T-cell (primary cell): ENCODE results near the gene ANO4. TPM values are rescaled to one million over a fixed set of nuclear protein-coding genes. Genes with fewer than 3 reads are reported as not detected.

Source experiments
- ATAC-seq, 4 experiments: fragments of 200-7000 bp in 3 of 4; fragments of 150-1000 bp in 1 of 4; cut with Tn5 transposase; replicated peaks in 1 of 4; 1 replicate in 3 of 4; 2 replicates in 1 of 4; pipeline ENCODE4 v1.10.0; 2021; ENCODE audit warnings: moderate library complexity in 3 of 4, mild to moderate bottlenecking in 2 of 4, moderate number of reproducible peaks in 1 of 4
- CTCF ChIA-PET, 2 donors: fragments of 300-600 bp; sonication (Branson Sonifier 250); formaldehyde crosslinking; loops; one replicate each; lab custom pipeline; 2022; ENCODE audit warnings: antibody characterized with exemption in 2 of 2; lab: Charles Lee
- POLR2A ChIA-PET, 2 donors: fragments of 300-600 bp; sonication (Branson Sonifier 250); formaldehyde crosslinking; loops; one replicate each; lab custom pipeline; 2022; ENCODE audit warnings: antibody characterized with exemption in 2 of 2; lab: Charles Lee
- DNase-seq, 35 experiments: peaks; one replicate each; pipeline versions ENCODE4 v3.0.0 to v3.0.0-alpha.2; 2013 to 2023
- H3K27ac ChIP-seq: one replicate; pipeline ENCODE4 v1.5.1; 2013; ENCODE audit warnings: low read length
- H3K27me3 ChIP-seq, 2 experiments: replicated peaks in 1 of 2; 1 replicate in 1 of 2; 2 replicates in 1 of 2; pipeline versions ENCODE4 v1.6.1 to v1.7.0; 2013; ENCODE audit warnings: low read length in 1 of 2, mixed read lengths in 1 of 2; ENCODE audit not compliant: control insufficient read depth in 2 of 2, insufficient read depth in 2 of 2; ENCODE audit errors: extremely low read depth in 1 of 2
- H3K36me3 ChIP-seq, 2 donors: 1 replicate in 1 of 2; 2 replicates in 1 of 2; pipeline versions ENCODE4 v1.6.1 to v1.7.0; 2013; ENCODE audit warnings: low read length in 1 of 2; ENCODE audit not compliant: control insufficient read depth in 2 of 2, insufficient read depth in 1 of 2; ENCODE audit errors: extremely low read depth in 1 of 2
- H3K4me1 ChIP-seq, 2 experiments: 1 replicate in 1 of 2; 2 replicates in 1 of 2; pipeline versions ENCODE4 v1.6.1 to v1.7.0; 2013; ENCODE audit warnings: low read length in 2 of 2, mixed read lengths in 1 of 2; ENCODE audit not compliant: insufficient read depth in 2 of 2, control insufficient read depth in 1 of 2; ENCODE audit errors: extremely low read depth in 1 of 2
- H3K4me3 ChIP-seq, 2 donors: 1 replicate in 1 of 2; 2 replicates in 1 of 2; pipeline versions ENCODE4 v1.5.1 to v1.7.0; 2013; ENCODE audit warnings: mild to moderate bottlenecking in 2 of 2, low read length in 1 of 2, moderate library complexity in 1 of 2; ENCODE audit not compliant: control insufficient read depth in 1 of 2; ENCODE audit errors: extremely low read depth in 1 of 2
- H3K9me3 ChIP-seq: 2 replicates; pipeline ENCODE4 v1.7.0; 2013
- H3K27ac Mint-ChIP-seq, 2 donors: one replicate each; pipeline ENCODE4 v1.8.0; 2020 to 2021; ENCODE audit warnings: mild to moderate bottlenecking in 2 of 2, mixed read lengths in 2 of 2
- H3K27me3 Mint-ChIP-seq, 2 donors: one replicate each; pipeline ENCODE4 v1.8.0; 2021 to 2022; ENCODE audit warnings: mixed read lengths in 2 of 2
- H3K36me3 Mint-ChIP-seq: one replicate; pipeline ENCODE4 v1.8.0; 2021; ENCODE audit warnings: mixed read lengths
- H3K4me1 Mint-ChIP-seq, 3 donors: one replicate each; pipeline ENCODE4 v1.8.0; 2020 to 2022; ENCODE audit warnings: mixed read lengths in 3 of 3, mild to moderate bottlenecking in 1 of 3
- H3K4me3 Mint-ChIP-seq, 3 donors: one replicate each; pipeline ENCODE4 v1.8.0; 2020 to 2022; ENCODE audit warnings: mild to moderate bottlenecking in 3 of 3, mixed read lengths in 3 of 3, moderate library complexity in 3 of 3
- H3K9me3 Mint-ChIP-seq, 3 donors: one replicate each; pipeline ENCODE4 v1.8.0; 2020 to 2022; ENCODE audit warnings: mixed read lengths in 3 of 3
- WGBS: methylation state at CpG from one replicate; pipeline ENCODE4 v1.1.5; 2013; ENCODE audit warnings: missing lambda C conversion rate; ENCODE audit not compliant: insufficient coverage; 5-methylcytosine and 5-hydroxymethylcytosine counted together
- total RNA-seq, 35 experiments: library from RNA in 6 of 35; stranded (reverse) in 6 of 35; fragments of 120-200 nt in 1 of 35; gene quantifications; one replicate each; pipeline versions ENCODE4 v1.2.1 to v1.2.4 and lab custom pipeline; 2013 to 2026

The ANO4 gene
- total RNA-seq, 5 donors from 2014 or later (not counting 1 experiment from before 2014, with no cell fraction given): 0.26 TPM; not detected in 4

GRCh38 chr12:100823963-100824362 lies 29.4 kb downstream of the ANO4 start:
- POLR2A ChIA-PET: no interaction called here

GRCh38 chr12:100824476-100824875 lies 29.9 kb downstream of the ANO4 start:
- Mint-ChIP-seq H3K27ac (no peak overlapping the region), H3K4me3 (no peak overlapping the region), H3K27me3 (peaks cover 0 to 4% of the 10 kb centered on the region in 2 donors), H3K36me3 (no peaks in the 10 kb centered on the region), H3K4me1 (no peaks in the 10 kb centered on the region), H3K9me3 (peaks cover 0 to 14% (median 12%) of the 10 kb centered on the region in 3 donors)
- ChIA-PET POLR2A (no interaction called here), CTCF (interaction anchor here in 1 of 2 donors (0.5 kb wide), 1 partner anchor 993 kb away, joined by 3 read pairs; no protein-coding TSS in a partner anchor)
- no peaks in the 10 kb centered on the region for H3K36me3 ChIP-seq
- no peaks in the 10 kb centered on the region for H3K9me3 ChIP-seq
- H3K27ac ChIP-seq: no peak overlapping the region
- WGBS: no CpG with 5 or more reads among the region's 3 CpGs
- ATAC-seq: no peak
- H3K27me3 ChIP-seq: no peaks in the 10 kb centered on the region
- DNase-seq: no peak
- no peaks in the 10 kb centered on the region for H3K4me1 ChIP-seq
- no peak overlapping the region for H3K4me3 ChIP-seq

More at GRCh38 chr12:100823963-100824362, 29.4 kb downstream of the ANO4 start:
- Mint-ChIP-seq H3K4me3 (no peak overlapping the region), H3K36me3 (no peaks in the 10 kb centered on the region), H3K27me3 (peaks cover 0 to 4% of the 10 kb centered on the region in 2 donors), H3K9me3 (peaks cover 0 to 14% (median 12%) of the 10 kb centered on the region in 3 donors), H3K4me1 (no peaks in the 10 kb centered on the region), H3K27ac (no peak overlapping the region)
- H3K4me3 ChIP-seq: no peak overlapping the region
- ATAC-seq (no peak), DNase-seq (no peak)
- CTCF ChIA-PET: no interaction called here
- H3K27me3 ChIP-seq: no peaks in the 10 kb centered on the region
- H3K27ac ChIP-seq: no peak overlapping the region
- no CpG with 5 or more reads among the region's 1 CpG for whole genome bisulfite sequencing
- no peaks in the 10 kb centered on the region for H3K36me3 ChIP-seq
- no peaks in the 10 kb centered on the region for H3K4me1 ChIP-seq
- H3K9me3 ChIP-seq: no peaks in the 10 kb centered on the region

GRCh38 chr12:100826323-100826722 lies 31.7 kb downstream of the ANO4 start:
- H3K36me3 ChIP-seq: no peaks in the 10 kb centered on the region
- CTCF ChIA-PET: interaction anchor here in 1 of 2 donors (0.5 kb wide), 1 partner anchor 706 kb away, joined by 3 read pairs; no protein-coding TSS in a partner anchor
- no peaks in the 10 kb centered on the region for H3K27me3 ChIP-seq
- no peaks in the 10 kb centered on the region for H3K36me3 Mint-ChIP-seq
- WGBS: no CpG with 5 or more reads among the region's 4 CpGs
- H3K4me1 ChIP-seq: no peaks in the 10 kb centered on the region
- no peaks in the 10 kb centered on the region for H3K9me3 ChIP-seq
- DNase-seq: peak in 3 of 35 experiments; percentile 0 to 3 (median 2)
- H3K9me3 Mint-ChIP-seq: peaks cover 0 to 14% (median 7%) of the 10 kb centered on the region in 3 donors
- H3K27ac ChIP-seq: no peak overlapping the region
- no peak overlapping the region for H3K4me3 Mint-ChIP-seq
- peaks cover 0 to 4% of the 10 kb centered on the region in 2 donors for H3K27me3 Mint-ChIP-seq
- POLR2A ChIA-PET: no interaction called here
- no peak for ATAC-seq
- H3K4me1 Mint-ChIP-seq: no peaks in the 10 kb centered on the region
- H3K27ac Mint-ChIP-seq: no peak overlapping the region
- H3K4me3 ChIP-seq: no peak overlapping the region

GRCh38 chr12:100827901-100828520 lies 33.4 kb downstream of the ANO4 start:
- POLR2A ChIA-PET: no interaction called here
- no peaks in the 10 kb centered on the region for H3K4me1 Mint-ChIP-seq
- CTCF ChIA-PET: no interaction called here
- ATAC-seq: no peak
- Histone ChIP-seq H3K4me1 (no peaks in the 10 kb centered on the region), H3K9me3 (no peaks in the 10 kb centered on the region), H3K27me3 (no peaks in the 10 kb centered on the region), H3K4me3 (no peak overlapping the region), H3K36me3 (no peaks in the 10 kb centered on the region), H3K27ac (no peak overlapping the region)
- H3K36me3 Mint-ChIP-seq: no peaks in the 10 kb centered on the region
- no peak overlapping the region for H3K4me3 Mint-ChIP-seq
- H3K9me3 Mint-ChIP-seq: peaks cover 0 to 10% (median 7%) of the 10 kb centered on the region in 3 donors
- peaks cover 0 to 4% of the 10 kb centered on the region in 2 donors for H3K27me3 Mint-ChIP-seq
- no peak for DNase-seq
- no CpG with 5 or more reads among the region's 4 CpGs for WGBS
- no peak overlapping the region for H3K27ac Mint-ChIP-seq

- H3K27me3 ChIP-seq: no peaks in the 10 kb centered on the region
- POLR2A ChIA-PET: no interaction called here
Measured at GRCh38 chr12:100830003-100830795, 35.6 kb downstream of the ANO4 start.

DNA sequence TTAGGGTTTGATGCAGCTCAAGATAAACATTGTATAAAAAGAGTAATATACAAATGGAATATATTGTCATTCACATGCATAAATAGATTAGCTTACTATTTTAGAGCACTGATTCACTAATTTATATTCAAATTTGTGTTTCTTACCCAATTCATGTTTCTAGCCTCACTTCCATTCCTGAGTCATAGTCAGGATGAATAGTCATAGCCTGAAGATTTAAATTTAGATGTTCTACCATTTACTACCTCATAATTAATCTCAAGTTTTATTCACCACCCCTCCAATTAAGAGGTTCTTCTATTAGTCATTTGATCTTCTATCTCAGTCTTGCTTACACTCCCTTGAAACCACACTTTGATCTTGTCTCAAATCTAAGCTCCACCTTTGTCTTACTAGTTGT lies 38.7 kb downstream of the ANO4 start:
- no peaks in the 10 kb centered on the region for H3K27me3 ChIP-seq
- POLR2A ChIA-PET: no interaction called here
- no peaks in the 10 kb centered on the region for H3K4me1 ChIP-seq
- Mint-ChIP-seq H3K4me3 (no peak overlapping the region), H3K9me3 (peaks cover 0 to 5% (median 2%) of the 10 kb centered on the region in 3 donors), H3K36me3 (no peaks in the 10 kb centered on the region), H3K4me1 (no peaks in the 10 kb centered on the region), H3K27ac (no peak overlapping the region), H3K27me3 (peaks cover 0 to 4% of the 10 kb centered on the region in 2 donors)
- no peak overlapping the region for H3K27ac ChIP-seq
- no peaks in the 10 kb centered on the region for H3K9me3 ChIP-seq
- H3K4me3 ChIP-seq: no peak overlapping the region
- ATAC-seq (no peak), DNase-seq (no peak)
- CTCF ChIA-PET: interaction anchor here in 1 of 2 donors (0.7 kb wide), 1 partner anchor 275 kb away, joined by 3 read pairs; no protein-coding TSS in a partner anchor
- no peaks in the 10 kb centered on the region for H3K36me3 ChIP-seq

More at GRCh38 chr12:100830003-100830795, 35.6 kb downstream of the ANO4 start:
- Histone ChIP-seq H3K4me1 (no peaks in the 10 kb centered on the region), H3K27ac (no peak overlapping the region), H3K9me3 (no peaks in the 10 kb centered on the region), H3K36me3 (no peaks in the 10 kb centered on the region), H3K4me3 (no peak overlapping the region)
- WGBS: 100% methylated on average over 2 of the region's 6 CpGs
- no peak for DNase-seq
- peaks cover 0 to 10% (median 7%) of the 10 kb centered on the region in 3 donors for H3K9me3 Mint-ChIP-seq
- H3K4me3 Mint-ChIP-seq: no peak overlapping the region
- no peaks in the 10 kb centered on the region for H3K4me1 Mint-ChIP-seq
- ATAC-seq: no peak
- H3K27ac Mint-ChIP-seq: no peak overlapping the region
- no peaks in the 10 kb centered on the region for H3K36me3 Mint-ChIP-seq
- H3K27me3 Mint-ChIP-seq: peaks cover 0 to 4% of the 10 kb centered on the region in 2 donors
- CTCF ChIA-PET: no interaction called here
